ENCODE measurements around the gene TUBA3E. TPM values are rescaled to one million over a fixed set of nuclear protein-coding genes. Genes with fewer than 3 reads are reported as not detected.
"Not testable (repeated sequence)": the region's sequence is repeated elsewhere in the genome, so short reads cannot be mapped to it uniquely, and the experiment has no call there.

Gene TUBA3E
- total RNA-seq, 6 experiments from 2014 or later, result not detected

GRCh38 chr2:130154773-130155765 lies 43.2 kb downstream of the TUBA3E start:
- H3K4me3 ChIP-seq, result no peak overlapping the region

GRCh38 chr2:130154423-130154770 lies 43.8 kb downstream of the TUBA3E start:
- H3K4me3 ChIP-seq; ATAC-seq; intact Hi-C loops (cut with DNase I); H3K36me3 ChIP-seq; H3K27ac ChIP-seq; DNase-seq; H3K4me1 ChIP-seq; H3K9me3 ChIP-seq; H3K27me3 ChIP-seq: not testable (repeated sequence)
- WGBS (ENCODE audit: insufficient coverage, low coverage, low lambda C conversion rate, missing lambda C conversion rate), result no CpG with 5 or more reads among the region's 8 CpGs

More at GRCh38 chr2:130154773-130155765, 43.2 kb downstream of the TUBA3E start:
- Histone ChIP-seq H3K27ac (no peak overlapping the region), H3K27me3 (no peaks in the 10 kb centered on the region), H3K36me3 (peaks cover 0 to 4% (median 0%) of the 10 kb centered on the region in 4 donors), H3K4me1 (no peaks in the 10 kb centered on the region), H3K9me3 (no peaks in the 10 kb centered on the region)
- no peak for TF ChIP-seq POLR2A (IDR thresholded peaks at IDR 0.05)
- TF ChIP-seq CTCF (IDR thresholded peaks at IDR 0.05), result no peak
- ATAC-seq, result no peak
- intact Hi-C loops (cut with DNase I), result no loop called here
- WGBS (ENCODE audit: insufficient coverage, low coverage, low lambda C conversion rate, missing lambda C conversion rate), result 100% methylated on average over 2 of the region's 29 CpGs
- no peak for DNase-seq

- not testable (repeated sequence) for H3K36me3 ChIP-seq
Observed at GRCh38 chr2:130153721-130154422, 44.4 kb downstream of the TUBA3E start.

GRCh38 chr2:130152816-130153595 lies 45.2 kb downstream of the TUBA3E start:
- intact Hi-C loops (cut with DNase I), result no loop called here
- H3K27me3 ChIP-seq, result no peaks in the 10 kb centered on the region
- H3K4me1 ChIP-seq, result no peaks in the 10 kb centered on the region
- DNase-seq, result no peak
- no peak overlapping the region for H3K4me3 ChIP-seq
- no peak for ATAC-seq
- 40% methylated on average over 1 of the region's 25 CpGs for WGBS (ENCODE audit: insufficient coverage, low coverage, low lambda C conversion rate, missing lambda C conversion rate)
- H3K27ac ChIP-seq, result no peak overlapping the region
- no peak for TF ChIP-seq POLR2A (IDR thresholded peaks at IDR 0.05)
- no peak for TF ChIP-seq CTCF (IDR thresholded peaks at IDR 0.05)
- H3K36me3 ChIP-seq, result peaks cover 0 to 4% (median 0%) of the 10 kb centered on the region in 4 donors
- no peaks in the 10 kb centered on the region for H3K9me3 ChIP-seq

More at GRCh38 chr2:130153721-130154422, 44.4 kb downstream of the TUBA3E start:
- intact Hi-C loops (cut with DNase I); ATAC-seq; H3K4me1 ChIP-seq; H3K4me3 ChIP-seq; H3K27me3 ChIP-seq; H3K9me3 ChIP-seq; DNase-seq; H3K27ac ChIP-seq: not testable (repeated sequence)
- 93% methylated on average over 3 of the region's 23 CpGs for WGBS (ENCODE audit: insufficient coverage, low coverage, low lambda C conversion rate, missing lambda C conversion rate)

- intact Hi-C loops (cut with DNase I), result not testable (repeated sequence)
Observed at GRCh38 chr2:130152136-130152815, 46.0 kb downstream of the TUBA3E start.

GRCh38 chr2:130151145-130151512 lies 47.1 kb downstream of the TUBA3E start:
- ATAC-seq; H3K36me3 ChIP-seq; H3K27ac ChIP-seq; H3K27me3 ChIP-seq; DNase-seq; intact Hi-C loops (cut with DNase I); H3K4me1 ChIP-seq; H3K9me3 ChIP-seq; H3K4me3 ChIP-seq: not testable (repeated sequence)
- 69% methylated on average over 5 of the region's 5 CpGs for WGBS (ENCODE audit: insufficient coverage, low coverage, low lambda C conversion rate, missing lambda C conversion rate)

More at GRCh38 chr2:130152136-130152815, 46.0 kb downstream of the TUBA3E start:
- not testable (repeated sequence) for H3K4me3 ChIP-seq, H3K36me3 ChIP-seq, ATAC-seq, H3K9me3 ChIP-seq, H3K4me1 ChIP-seq, DNase-seq, H3K27ac ChIP-seq, H3K27me3 ChIP-seq
- WGBS (ENCODE audit: insufficient coverage, low coverage, low lambda C conversion rate, missing lambda C conversion rate), result 100% methylated on average over 1 of the region's 27 CpGs
